HEK293 (cell line): ENCODE data around the gene ABI3.

Experiments used
- CTCF ChIA-PET: fragments of 350-600 bp; formaldehyde crosslinking; extraction: SDS; loops from one replicate; lab custom pipeline; 2021; ENCODE audit warnings: antibody characterized with exemption; lab: Yijun Ruan, JAX
- POLR2A ChIA-PET: fragments of 300-600 bp; formaldehyde crosslinking; extraction: SDS; loops from one replicate; lab custom pipeline; 2020; ENCODE audit warnings: antibody characterized with exemption, inconsistent platforms; lab: Yijun Ruan, JAX
- H3K27ac ChIP-seq: fragments of 200-500 bp; sonication (Bioruptor generic); 2 replicates; pipeline ENCODE4 v1.5.1; 2014; ENCODE audit warnings: low read depth, low read length, control low read depth, inconsistent platforms; ENCODE audit errors: extremely low read depth
- H3K36me3 ChIP-seq, 2 experiments: fragments of 200-500 bp in 1 of 2; sonication (Bioruptor generic) in 1 of 2; 1 replicate in 1 of 2; 2 replicates in 1 of 2; pipeline ENCODE4 v1.5.1; 2014 to 2017; ENCODE audit warnings: inconsistent platforms in 2 of 2, low read length in 2 of 2; ENCODE audit not compliant: control insufficient read depth in 2 of 2, insufficient read depth in 1 of 2
- H3K4me1 ChIP-seq: fragments of 200-500 bp; sonication (Bioruptor generic); 2 replicates; pipeline ENCODE4 v1.5.1; 2014; ENCODE audit warnings: mild to moderate bottlenecking, low read length, inconsistent platforms; ENCODE audit not compliant: control insufficient read depth, insufficient read depth
- H3K4me3 ChIP-seq: 2 replicates; pipeline ENCODE4 v1.5.1; 2011; ENCODE audit warnings: low read depth, mild to moderate bottlenecking, control low read depth, low read length, moderate library complexity
- H3K9me3 ChIP-seq: fragments of 200-500 bp; sonication (Bioruptor generic); 2 replicates; pipeline ENCODE4 v1.5.1; 2014; ENCODE audit warnings: low read depth, low read length, inconsistent platforms; ENCODE audit not compliant: control insufficient read depth, insufficient read depth
- AEBP2 ChIP-seq: fragments of 450-650 bp; formaldehyde crosslinking; IDR thresholded peaks from 2 replicates; pipeline ENCODE4 v1.5.1; 2016; ENCODE audit warnings: missing biosample characterization, missing genetic modification characterization, borderline replicate concordance
- ATF2 ChIP-seq: fragments of 450-650 bp; formaldehyde crosslinking; IDR thresholded peaks from 2 replicates; pipeline ENCODE4 v1.5.1; 2016; ENCODE audit warnings: missing biosample characterization, missing genetic modification characterization, low read depth
- BCL11B ChIP-seq: fragments of 450-650 bp; formaldehyde crosslinking; IDR thresholded peaks from 2 replicates; pipeline ENCODE4 v1.5.1; 2016; ENCODE audit warnings: low read depth, missing biosample characterization, missing genetic modification characterization
- KLF17 ChIP-seq: fragments of 450-650 bp; formaldehyde crosslinking; IDR thresholded peaks from 2 replicates; pipeline ENCODE4 v1.5.1; 2016; ENCODE audit warnings: missing biosample characterization, missing genetic modification characterization
- SP7 ChIP-seq: fragments of 450-650 bp; formaldehyde crosslinking; IDR thresholded peaks from 2 replicates; pipeline ENCODE4 v1.5.1; 2016; ENCODE audit warnings: missing biosample characterization, missing genetic modification characterization
- YY2 ChIP-seq: fragments of 450-650 bp; formaldehyde crosslinking; IDR thresholded peaks from 2 replicates; pipeline ENCODE4 v1.5.1; 2016; ENCODE audit warnings: missing biosample characterization, missing genetic modification characterization
- ZBTB1 ChIP-seq: fragments of 450-650 bp; formaldehyde crosslinking; IDR thresholded peaks from 2 replicates; pipeline ENCODE4 v1.5.1; 2016; ENCODE audit warnings: missing biosample characterization, missing genetic modification characterization
- ZBTB20 ChIP-seq: fragments of 450-650 bp; formaldehyde crosslinking; IDR thresholded peaks from 2 replicates; pipeline ENCODE4 v1.5.1; 2016; ENCODE audit warnings: missing biosample characterization, missing genetic modification characterization
- ZIC2 ChIP-seq: fragments of 450-650 bp; formaldehyde crosslinking; IDR thresholded peaks from 2 replicates; pipeline ENCODE4 v1.5.1; 2016; ENCODE audit warnings: missing biosample characterization, missing genetic modification characterization
- ZNF138 ChIP-seq: fragments of 450-650 bp; formaldehyde crosslinking; IDR thresholded peaks from 2 replicates; pipeline ENCODE4 v1.5.1; 2016; ENCODE audit warnings: missing biosample characterization, missing genetic modification characterization, borderline replicate concordance
- ZNF148 ChIP-seq: fragments of 450-650 bp; formaldehyde crosslinking; IDR thresholded peaks from 2 replicates; pipeline ENCODE4 v1.5.0; 2017; ENCODE audit warnings: missing biosample characterization, missing genetic modification characterization, borderline replicate concordance
- ZNF184 ChIP-seq: fragments of 450-650 bp; IDR thresholded peaks from 2 replicates; pipeline ENCODE4 v1.5.1; 2018; ENCODE audit warnings: missing biosample characterization, mild to moderate bottlenecking, missing genetic modification characterization
- ZNF248 ChIP-seq: fragments of 450-650 bp; formaldehyde crosslinking; IDR thresholded peaks from 2 replicates; pipeline ENCODE4 v1.5.1; 2017; ENCODE audit warnings: missing biosample characterization, missing genetic modification characterization
- ZNF335 ChIP-seq: fragments of 450-650 bp; formaldehyde crosslinking; conservative IDR thresholded peaks from 2 replicates; pipeline ENCODE4 v1.5.1; 2016; ENCODE audit warnings: missing biosample characterization, missing genetic modification characterization
- ZNF354C ChIP-seq: fragments of 450-650 bp; formaldehyde crosslinking; IDR thresholded peaks from 2 replicates; pipeline ENCODE4 v1.5.1; 2016; ENCODE audit warnings: missing biosample characterization, missing genetic modification characterization, low read depth, borderline replicate concordance
- ZNF366 ChIP-seq: fragments of 450-650 bp; formaldehyde crosslinking; conservative IDR thresholded peaks from 2 replicates; pipeline ENCODE4 v1.5.1; 2016; ENCODE audit warnings: missing biosample characterization, missing genetic modification characterization
- ZNF585B ChIP-seq: fragments of 450-650 bp; formaldehyde crosslinking; IDR thresholded peaks from 2 replicates; pipeline ENCODE4 v1.5.1; 2016; ENCODE audit warnings: missing biosample characterization, missing genetic modification characterization
- ZNF621 ChIP-seq: fragments of 450-650 bp; formaldehyde crosslinking; IDR thresholded peaks from 2 replicates; pipeline ENCODE4 v1.5.1; 2017; ENCODE audit warnings: missing biosample characterization, missing genetic modification characterization
- ZNF626 ChIP-seq: fragments of 450-650 bp; sonication (Bioruptor Pico); formaldehyde crosslinking; IDR thresholded peaks from 2 replicates; pipeline ENCODE4 v1.5.1; 2018; ENCODE audit warnings: missing biosample characterization, missing genetic modification characterization, inconsistent platforms

ABI3 gene

GRCh38 chr17:49249292-49249794 lies 38.8 kb downstream of the ABI3 start (continued):
- peak; percentile 83 for TF ChIP-seq SP7 (tag by site-specific recombination)
- 0 out of 2 replicates have a peak, but pooled peaks have one; percentile 9 for TF ChIP-seq KLF17
- peak; percentile 71 for TF ChIP-seq ZIC2 (tag by site-specific recombination)
- no peak for TF ChIP-seq YY2
- no peak for TF ChIP-seq ZNF148 (tag by site-specific recombination)
- no peak for TF ChIP-seq ATF2 (tag by site-specific recombination)
- no peak for TF ChIP-seq ZNF366 (tag by site-specific recombination)
- TF ChIP-seq BCL11B (tag by site-specific recombination): no peak
- no peak for TF ChIP-seq ZNF626 (tag by site-specific recombination)
- peak; percentile 86 for TF ChIP-seq ZBTB20 (tag by site-specific recombination)
- TF ChIP-seq ZBTB1 (tag by site-specific recombination): no peak
- TF ChIP-seq ZNF248 (tag by site-specific recombination): no peak
- no peak for TF ChIP-seq ZNF184 (tag by site-specific recombination)
- TF ChIP-seq ZNF621 (tag by site-specific recombination): no peak
- no peak for TF ChIP-seq ZNF585B (tag by site-specific recombination)
- TF ChIP-seq ZNF335: peak; percentile 36; the same call in 1 of the 2 replicates

- Histone ChIP-seq H3K36me3 (no peaks in the 10 kb centered on the region), H3K9me3 (no peaks in the 10 kb centered on the region), H3K27ac (no peak overlapping the region), H3K4me3 (no peak overlapping the region), H3K4me1 (peaks cover 3% of the 10 kb centered on the region; the same call in 1 of the 2 replicates)
- TF ChIP-seq AEBP2 (tag by site-specific recombination) (no peak), ZNF354C (tag by site-specific recombination) (no peak), ZNF138 (tag by site-specific recombination) (no peak), ZNF148 (tag by site-specific recombination) (no peak)
- CTCF ChIA-PET: interaction anchor here (0.6 kb wide), 1 partner anchor 1368 kb away, joined by 3 read pairs; no protein-coding TSS in a partner anchor
- POLR2A ChIA-PET: interaction anchor here (0.6 kb wide), 1 partner anchor 150 kb away, joined by 5 read pairs; no protein-coding TSS in a partner anchor
Measured at GRCh38 chr17:49249890-49250522, 39.5 kb downstream of the ABI3 start.
